Renal cortex interstitium (tissue), 3 donors: ENCODE data around the gene SLC9B2. TPM values are rescaled to one million over a fixed set of nuclear protein-coding genes. Genes with fewer than 3 reads are reported as not detected.

ENCODE experiments used
- polyA plus RNA-seq, 3 donors: library from polyadenylated mRNA; unstranded; fragments of 120-200 nt; gene quantifications; one replicate each; pipeline ENCODE4 v1.2.1, GENCODE V29; 2013; ENCODE audit not compliant: insufficient read length in 3 of 3

SLC9B2 gene
- polyA plus RNA-seq, 3 donors: 5.3 to 8.2 (median 6.0) TPM

Other genes starting within 250 kb of the SLC9B2 start
- gene UBE2D3, start 249.2 kb downstream of the SLC9B2 start, polyA plus RNA-seq: 100 to 1,000 TPM; 285 to 337 (median 303) TPM
- gene CISD2, start 207.8 kb downstream of the SLC9B2 start, polyA plus RNA-seq: 10 to 100 TPM; 50.3 to 57.4 (median 53.2) TPM
- 1 to 10 TPM; 3.4 to 4.4 (median 4.3) TPM for gene SLC9B1, start 57.1 kb downstream of the SLC9B2 start, polyA plus RNA-seq
- 100 to 1,000 TPM; 183 to 218 (median 202) TPM for gene BDH2, start 23.1 kb upstream of the SLC9B2 start, polyA plus RNA-seq
- gene CENPE, start 121.6 kb upstream of the SLC9B2 start, polyA plus RNA-seq: 10 to 100 TPM; 10.5 to 16.2 (median 15.3) TPM